Liver (tissue), 3 donors: ENCODE data around the gene IQCH.

Experiments
- CTCF ChIP-seq: fragments of 150-350 bp; IDR thresholded peaks from 2 replicates; pipeline ENCODE4 v1.5.1; 2017; ENCODE audit warnings: improper control_type of control experiment, low read depth, low read length; ENCODE audit not compliant: missing input control
- EGR1 ChIP-seq, 2 donors: IDR thresholded peaks; 2 replicates each; pipeline ENCODE4 v1.6.1; 2016 to 2018; ENCODE audit warnings: antibody characterized with exemption in 2 of 2, low read depth in 2 of 2
- FOXA2 ChIP-seq: IDR thresholded peaks from 2 replicates; pipeline ENCODE4 v1.6.1; 2016; ENCODE audit warnings: antibody characterized with exemption
- GABPA ChIP-seq, 2 donors: IDR thresholded peaks in 1 of 2; conservative IDR thresholded peaks in 1 of 2; 2 replicates each; pipeline ENCODE4 v1.6.1; 2016; ENCODE audit warnings: antibody characterized with exemption in 2 of 2, mild to moderate bottlenecking in 1 of 2, moderate library complexity in 1 of 2
- RXRA ChIP-seq, 2 donors: IDR thresholded peaks; 2 replicates each; pipeline ENCODE4 v1.6.1; 2017 to 2018; ENCODE audit warnings: antibody characterized with exemption in 2 of 2, mild to moderate bottlenecking in 1 of 2
- YY1 ChIP-seq: IDR thresholded peaks from 2 replicates; pipeline ENCODE4 v1.6.1; 2016; ENCODE audit warnings: antibody characterized with exemption, mild to moderate bottlenecking
- ZBTB33 ChIP-seq: IDR thresholded peaks from 2 replicates; pipeline ENCODE4 v1.6.1; 2016; ENCODE audit warnings: antibody characterized with exemption
- donor health status: healthy.
- donor health status: healthy.

- TF ChIP-seq CTCF (no peak), EGR1 (IDR thresholded peaks at IDR 0.05; ENCODE audit: low read depth in 2 of 2) (no peak), FOXA2 (no peak), GABPA (IDR thresholded peaks at IDR 0.05 in 1 of 2, conservative IDR thresholded peaks at IDR 0.05 in 1 of 2) (no peak), ZBTB33 (no peak), YY1 (no peak), RXRA (IDR thresholded peaks at IDR 0.05) (no peak)
Measured at GRCh38 chr15:67230504-67230903, 24.1 kb upstream of the IQCH start.
